Spleen (tissue), 7 donors: ENCODE data around the gene DNAJC27.

ENCODE experiments used
- CTCF ChIP-seq, 11 experiments: fragments of 200-600 bp in 7 of 11; fragments of 450-650 bp in 4 of 11; sonication (generic) in 4 of 11; IDR thresholded peaks in 8 of 11; conservative IDR thresholded peaks in 3 of 11; 1 replicate in 7 of 11; 2 replicates in 4 of 11; pipeline versions ENCODE4 v1.4.0 to v1.8.0; 2016 to 2021; ENCODE audit warnings: antibody characterized with exemption in 11 of 11, inconsistent platforms in 4 of 11, mild to moderate bottlenecking in 1 of 11
- POLR2A ChIP-seq, 3 donors: fragments of 450-650 bp; IDR thresholded peaks; one replicate each; pipeline ENCODE4 v1.5.1; 2017; ENCODE audit warnings: antibody characterized with exemption in 3 of 3, mild to moderate bottlenecking in 1 of 3
- POLR2AphosphoS5 ChIP-seq, 3 donors: sonication (generic); formaldehyde crosslinking; IDR thresholded peaks; one replicate each; pipeline ENCODE4 v1.5.1; 2017; ENCODE audit warnings: antibody characterized with exemption in 3 of 3
- donor health status: DM: no; HTN: no; CAD: no; lungs with moderate emphysema.
- donor health status: DM: no; HTN: no; CAD: no.
- donor health status: DM: no; HTN: no; CAD: no.

GRCh38 chr2:24924732-24925131 is 47.0 kb downstream of the DNAJC27 start:
- TF ChIP-seq CTCF (IDR thresholded peaks at IDR 0.05 in 8 of 11, conservative IDR thresholded peaks at IDR 0.05 in 3 of 11) (no peak), POLR2AphosphoS5 (IDR thresholded peaks at IDR 0.05) (no peak), POLR2A (IDR thresholded peaks at IDR 0.05) (no peak)
